GM19043 (cell line): ENCODE data around the gene FARS2.
A peak's percentile ranks its signal among the peaks of the same experiment; 100 is the strongest.

Experiments
- ATAC-seq: cut with Tn5 transposase; IDR thresholded peaks from one replicate; pipeline ENCODE4 v1.9.1; 2021; ENCODE audit warnings: low read depth; ENCODE audit not compliant: unreplicated experiment

The FARS2 gene

GRCh38 chr6:5316951-5317350 lies 55.6 kb downstream of the FARS2 start:
- no peak for ATAC-seq

DNA sequence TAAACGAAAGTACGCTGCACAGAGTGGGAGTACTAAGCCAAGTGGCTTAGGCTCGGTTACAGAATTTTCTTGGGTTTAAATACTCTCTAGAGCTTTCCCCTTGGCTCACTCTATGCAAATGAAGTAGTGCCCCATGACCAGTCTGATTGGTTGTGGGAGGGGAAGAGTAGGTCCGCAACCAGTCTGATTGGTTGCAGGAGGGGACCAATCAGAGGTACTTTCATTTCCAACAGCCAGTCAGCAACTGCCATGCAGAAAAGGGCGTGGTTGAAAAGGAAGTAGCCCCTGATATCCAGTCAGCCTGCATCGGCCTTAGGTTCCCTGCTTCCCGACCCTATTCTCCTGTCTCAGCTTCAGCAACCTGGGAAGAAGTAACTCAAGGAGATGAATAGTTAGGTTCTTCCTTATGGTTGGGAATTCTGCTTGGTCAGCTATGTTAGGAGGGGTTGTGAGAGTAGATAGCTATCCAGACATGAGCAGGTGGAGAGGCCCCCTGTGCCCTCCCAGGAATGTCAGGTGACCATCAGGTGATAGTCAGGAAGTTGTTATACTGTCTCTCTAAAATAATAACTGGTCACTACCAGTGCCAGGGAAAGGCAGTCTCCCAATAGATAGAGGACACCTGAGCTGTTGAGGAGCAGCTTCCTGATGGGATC lies 57.4 kb downstream of the FARS2 start:
- ATAC-seq: no peak

DNA sequence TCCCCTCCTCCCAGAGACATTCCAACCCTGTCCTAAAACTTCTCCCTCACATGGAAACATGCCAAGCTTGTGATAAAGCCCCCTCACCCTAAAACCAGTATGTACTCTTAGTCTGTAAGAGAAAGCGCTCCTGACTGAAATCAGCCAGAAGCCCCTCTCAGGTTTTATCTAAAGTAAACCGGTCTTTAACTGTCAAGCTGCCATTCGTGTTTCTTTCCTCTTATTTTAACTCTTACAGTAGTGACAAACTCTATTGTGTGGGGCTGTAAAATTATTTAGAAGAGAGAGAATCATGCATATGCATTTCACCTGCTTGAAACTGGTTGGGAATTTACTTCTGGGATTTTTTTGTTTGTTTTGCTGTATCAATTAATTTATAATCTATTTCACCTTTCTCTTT lies 62.7 kb downstream of the FARS2 start:
- ATAC-seq: no peak

GRCh38 chr6:5325173-5325572 lies 63.9 kb downstream of the FARS2 start:
- no peak for ATAC-seq

DNA sequence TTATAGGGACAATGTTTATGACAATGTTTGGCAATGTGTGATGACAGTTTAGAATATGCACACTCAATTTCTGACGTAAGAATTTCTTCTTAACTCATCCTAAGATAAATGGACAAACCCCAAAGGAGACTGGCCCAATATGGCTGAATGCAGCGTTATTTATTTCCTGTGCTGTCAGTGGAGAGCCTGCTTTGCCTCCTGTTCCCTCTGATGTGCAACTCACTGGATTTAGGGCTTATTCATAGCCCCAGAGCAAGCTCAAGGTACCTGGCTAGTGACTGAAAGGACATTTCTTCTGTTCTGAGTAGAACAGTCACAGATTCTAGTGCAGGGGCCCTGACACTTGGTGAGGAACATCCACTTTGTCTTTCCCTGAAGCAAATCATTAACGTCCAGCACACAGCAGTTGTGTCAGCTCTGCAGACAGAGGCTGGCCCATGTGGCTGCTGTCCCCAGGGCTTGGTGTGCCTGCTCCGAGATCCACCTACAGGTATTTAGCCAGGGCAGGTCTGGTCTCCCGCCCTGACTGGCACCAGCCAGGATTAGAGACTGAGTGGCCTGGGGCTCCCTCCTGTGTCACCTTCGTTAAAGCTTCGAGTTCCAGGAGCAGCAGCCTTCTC lies 64.8 kb downstream of the FARS2 start:
- ATAC-seq: no peak

DNA sequence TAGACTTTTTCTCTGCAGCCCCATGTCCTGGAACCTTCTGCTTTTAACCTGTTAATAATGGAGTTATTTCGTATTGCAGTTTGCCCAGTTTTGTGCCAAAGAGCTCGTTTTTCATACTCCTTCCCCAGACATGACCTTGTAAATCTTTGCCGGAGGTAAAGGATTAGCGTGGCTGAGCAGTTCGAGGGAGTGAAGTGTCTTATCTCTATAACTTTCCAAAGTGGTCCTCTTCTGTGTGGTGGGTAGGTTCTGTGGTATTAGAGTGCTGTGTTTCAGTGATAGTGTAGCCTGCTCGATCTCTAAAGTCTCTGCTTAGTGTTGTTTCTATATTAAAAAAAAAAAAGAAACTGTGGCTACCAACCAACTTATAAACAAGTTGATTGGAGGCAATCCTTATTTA lies 67.5 kb downstream of the FARS2 start:
- ATAC-seq: no peak

DNA sequence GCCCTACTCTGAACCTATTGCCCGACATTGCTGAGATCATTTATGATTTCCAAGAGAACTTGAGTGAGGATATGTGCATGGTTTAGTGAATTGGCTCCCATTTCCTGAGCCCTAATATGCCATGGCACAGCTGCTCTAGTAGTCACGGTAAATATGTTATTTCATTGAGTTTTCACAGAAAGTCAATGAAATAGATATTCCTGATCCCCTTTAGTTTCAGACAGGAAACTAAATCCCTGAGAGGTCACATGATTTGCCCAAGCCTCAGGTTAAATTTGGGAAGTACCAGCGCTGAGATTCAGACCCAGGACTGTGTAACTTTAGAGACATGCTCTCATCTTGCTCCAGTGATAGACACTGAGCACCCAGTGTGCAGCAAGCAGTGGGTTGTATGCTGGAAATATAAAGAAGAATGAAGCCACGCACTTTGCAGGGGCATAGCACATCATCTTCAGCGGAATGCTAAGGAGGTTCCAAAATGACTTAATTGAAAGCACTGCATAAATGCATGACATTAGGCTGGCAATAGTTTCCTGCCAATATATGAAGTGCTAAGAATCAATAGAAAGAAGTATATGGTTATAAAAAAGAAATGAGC lies 70.6 kb downstream of the FARS2 start:
- ATAC-seq: no peak

GRCh38 chr6:5333658-5334057 lies 72.3 kb downstream of the FARS2 start:
- ATAC-seq: no peak

GRCh38 chr6:5334341-5334740 lies 73.0 kb downstream of the FARS2 start:
- no peak for ATAC-seq

DNA sequence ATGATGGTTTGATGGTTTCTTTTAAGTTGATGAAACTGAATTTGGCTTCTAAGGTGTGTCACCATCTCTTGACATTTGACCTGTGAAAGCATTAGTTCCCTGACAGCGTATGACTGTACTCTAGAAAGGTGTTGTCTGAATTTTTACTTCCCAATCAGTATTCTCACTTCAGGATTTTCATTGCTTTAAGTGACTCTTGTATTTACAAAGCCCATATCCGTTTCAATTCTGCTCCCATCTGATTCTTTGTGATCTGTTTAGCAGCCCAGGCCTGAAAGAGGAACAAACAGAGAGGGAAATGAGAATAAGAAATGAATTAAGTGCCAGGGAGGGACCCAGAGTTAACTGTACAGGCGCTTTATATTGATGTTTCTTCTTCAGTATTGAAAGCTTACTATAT lies 73.7 kb downstream of the FARS2 start:
- ATAC-seq: peak; percentile 50

DNA sequence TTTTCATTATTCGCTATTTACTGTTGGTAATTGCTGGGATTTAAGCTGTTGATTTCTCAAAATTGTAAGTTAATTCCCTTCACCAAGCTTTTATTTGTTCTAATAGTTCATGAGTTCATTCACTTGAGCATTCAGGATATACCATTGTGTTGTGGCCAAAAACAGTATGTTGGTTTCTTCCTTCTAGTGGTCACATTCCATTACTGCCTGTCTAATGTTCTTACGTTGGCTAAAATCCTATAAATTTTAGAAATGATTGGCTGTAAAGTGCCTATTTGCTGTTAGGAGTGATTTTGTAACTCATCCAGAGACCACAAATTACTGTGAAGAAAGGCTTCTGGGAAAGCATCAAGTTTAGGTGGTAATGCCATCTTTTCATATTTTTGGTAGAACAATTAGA lies 76.3 kb downstream of the FARS2 start:
- no peak for ATAC-seq

- ATAC-seq: peak; percentile 57
Observed at GRCh38 chr6:5338177-5338960, 77.1 kb downstream of the FARS2 start.

- no peak for ATAC-seq
Observed at GRCh38 chr6:5339786-5340185, 78.5 kb downstream of the FARS2 start.

DNA sequence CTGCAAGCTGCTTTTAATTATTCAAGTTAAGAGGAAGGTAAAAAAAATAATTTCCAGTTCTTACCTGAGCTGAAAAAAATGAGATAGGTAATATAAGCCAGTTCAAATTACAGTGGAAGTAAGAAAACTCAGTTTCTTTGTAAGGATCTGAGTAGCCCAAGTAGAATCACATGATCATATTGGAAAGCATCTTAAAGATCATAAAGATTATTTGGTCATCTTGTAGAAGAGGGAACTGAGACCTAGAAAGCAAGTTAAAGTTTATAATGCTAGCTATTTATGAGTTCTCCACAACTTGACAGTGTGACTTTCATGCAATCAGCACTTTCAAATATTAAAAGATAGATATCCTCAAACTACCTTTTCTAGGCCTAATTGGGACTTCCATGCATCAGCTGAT lies 80.5 kb downstream of the FARS2 start:
- ATAC-seq: no peak

DNA sequence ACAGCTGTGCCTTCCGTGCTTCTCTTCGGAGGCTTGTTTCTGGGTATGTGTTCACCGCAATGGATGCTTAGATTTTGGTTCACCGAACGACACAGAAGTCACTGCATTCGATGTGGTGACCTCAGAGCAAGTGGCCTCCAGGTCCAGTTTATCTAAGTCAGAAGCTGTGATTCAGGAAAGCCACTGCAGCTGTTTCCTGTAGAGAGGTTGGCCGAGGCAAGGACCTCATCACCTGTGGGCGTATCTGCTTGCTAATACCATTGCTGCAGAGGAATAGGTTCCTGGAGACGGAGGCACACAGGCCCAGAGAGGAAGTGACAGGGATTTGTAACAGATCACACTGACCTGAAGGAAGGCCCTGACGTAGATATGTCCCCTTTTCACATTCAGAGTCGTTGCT lies 82.7 kb downstream of the FARS2 start:
- no peak for ATAC-seq

- ATAC-seq: no peak
Observed at GRCh38 chr6:5345324-5345723, 84.0 kb downstream of the FARS2 start.

- ATAC-seq: no peak
Observed at GRCh38 chr6:5351552-5352210, 90.4 kb downstream of the FARS2 start.

DNA sequence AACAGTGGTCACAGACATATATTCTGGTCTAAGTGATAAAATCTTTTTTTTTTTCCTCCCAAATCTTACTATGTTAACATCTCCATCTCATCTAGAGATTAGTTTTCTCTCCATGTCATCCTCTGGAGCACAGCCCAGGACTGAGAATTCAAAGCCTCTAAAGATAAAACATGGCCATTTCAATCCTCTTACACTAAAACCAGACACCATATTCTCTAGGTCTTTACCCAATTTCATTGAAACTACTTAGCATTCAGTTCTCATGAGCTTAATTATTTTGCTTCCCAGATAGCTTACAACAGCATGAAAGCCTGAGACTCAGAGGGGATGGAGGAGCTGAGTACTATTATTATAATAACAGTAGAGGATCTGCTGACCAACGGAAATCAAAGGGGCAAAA lies 92.7 kb downstream of the FARS2 start:
- no peak for ATAC-seq

GRCh38 chr6:5357486-5357885 lies 96.2 kb downstream of the FARS2 start:
- no peak for ATAC-seq

DNA sequence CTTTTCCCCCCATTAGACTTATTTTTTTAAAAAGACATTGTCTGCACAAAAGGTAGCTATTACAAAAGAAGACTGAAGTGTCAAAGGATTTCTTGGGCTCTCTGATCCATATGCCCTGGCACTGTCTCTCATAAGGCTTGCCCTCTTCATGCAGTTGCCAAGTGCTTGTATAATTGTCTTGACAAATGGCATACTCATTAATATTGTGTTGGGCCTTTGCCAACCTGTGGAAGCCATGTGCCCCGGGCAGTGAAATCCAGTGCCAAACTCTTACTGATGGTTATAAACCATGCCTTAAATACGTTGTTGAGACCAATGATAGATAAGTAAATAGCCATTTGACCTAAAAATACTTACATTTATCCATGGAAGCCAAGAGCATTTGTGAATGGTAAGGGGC lies 98.1 kb downstream of the FARS2 start:
- no peak for ATAC-seq

GRCh38 chr6:5361396-5361795 lies 100.1 kb downstream of the FARS2 start:
- no peak for ATAC-seq
